ENCODE measurements around the gene SMARCE1. TPM values are rescaled to one million over a fixed set of nuclear protein-coding genes. Genes with fewer than 3 reads are reported as not detected.
A peak's percentile ranks its signal among the peaks of the same experiment; 100 is the strongest.

SMARCE1 gene
- total and polyA plus RNA-seq, 2 of the 4 experiments (the other 2 are of a cell fraction) = 66.2 to 119 TPM

- H4K91ac ChIP-seq (ENCODE audit: insufficient read depth, low read depth, low read length) = 0 out of 2 replicates have a peak overlapping the region, but pooled peaks have one; percentile 45
- H2AFZ ChIP-seq (replicated peaks; ENCODE audit: low read length, poor library complexity) = no peak overlapping the region
- 50% methylated on average over 1 of the region's 10 CpGs; no CpG with 5 or more reads in 1 of the 2 experiments for WGBS, 2 experiments (ENCODE audit: extremely low coverage in 2 of 2, insufficient read length in 1 of 2)
- no peak overlapping the region for H3K4me3 ChIP-seq (ENCODE audit: insufficient read depth, low read depth, low read length)
- H3K18ac ChIP-seq (ENCODE audit: low read depth, low read length) = no peak overlapping the region
- H3K56ac ChIP-seq (ENCODE audit: extremely low read depth, insufficient read depth, low read length) = no peak overlapping the region
- peaks cover 44% of the 10 kb centered on the region for H3K27me3 ChIP-seq (ENCODE audit: control insufficient read depth, insufficient read depth, low read length)
- no peak overlapping the region; the same call in 1 of the 2 replicates for H2BK20ac ChIP-seq (ENCODE audit: low read depth, low read length)
- no peak overlapping the region for H3K9ac ChIP-seq (ENCODE audit: low read depth, low read length)
- ChIA-PET CTCF (interaction anchor here (0.6 kb wide), 1 partner anchor 47 kb away, joined by 3 read pairs; no protein-coding TSS in a partner anchor), POLR2A (ENCODE audit: unreplicated experiment) (no interaction called here)
- DNase-seq = no peak
- TF ChIP-seq CEBPB (IDR thresholded peaks at IDR 0.05; ENCODE audit: low read depth, low read length) (no peak), MXI1 (IDR thresholded peaks at IDR 0.05; ENCODE audit: borderline replicate concordance, low read depth, low read length) (no peak), USF2 (IDR thresholded peaks at IDR 0.05; ENCODE audit: low read depth, low read length) (no peak), NFE2L2 (IDR thresholded peaks at IDR 0.05; ENCODE audit: low read depth, low read length) (no peak), ELK1 (IDR thresholded peaks at IDR 0.05; ENCODE audit: borderline replicate concordance, low read depth, low read length) (no peak), FOS (IDR thresholded peaks at IDR 0.05; ENCODE audit: low read depth, low read length) (no peak), SMC3 (IDR thresholded peaks at IDR 0.05; ENCODE audit: low read depth, low read length) (no peak)
- H4K8ac ChIP-seq (ENCODE audit: low read depth in 2 of 2, low read length in 2 of 2) = no peak overlapping the region
- in situ Hi-C loops (cut with MboI; ENCODE audit: low sequenced_read_pairs) (no loop called here), intact Hi-C loops (cut with micrococcal nuclease) (no loop called here), dilution Hi-C loops (cut with HindIII; ENCODE audit: low sequenced_read_pairs, unreplicated experiment) (no loop called here)
- H3K4me1 ChIP-seq (ENCODE audit: control insufficient read depth, insufficient read depth, low read length) = no peaks in the 10 kb centered on the region; the same call in 1 of the 2 replicates
- peak; percentile 34 for ATAC-seq (ENCODE audit: low read depth)
- no peaks in the 10 kb centered on the region for H3K36me3 ChIP-seq (ENCODE audit: control insufficient read depth, insufficient read depth, low read length)
- no peak overlapping the region for H3K23ac ChIP-seq (ENCODE audit: low read depth, low read length)
- no peak overlapping the region for H3K4ac ChIP-seq (ENCODE audit: low read depth, low read length)
- H3K4me2 ChIP-seq (ENCODE audit: low read depth, low read length) = no peak overlapping the region
- no peak overlapping the region for H2BK15ac ChIP-seq (ENCODE audit: low read depth, low read length)
- no peaks in the 10 kb centered on the region for H3K79me1 ChIP-seq (ENCODE audit: low read depth in 1 of 2, low read length in 2 of 2)
- no peaks in the 10 kb centered on the region for H3K9me3 ChIP-seq (ENCODE audit: control insufficient read depth, insufficient read depth, low read length)
- no peak overlapping the region for H3K14ac ChIP-seq (replicated peaks; ENCODE audit: low read depth, low read length)
- no peaks in the 10 kb centered on the region for H4K20me1 ChIP-seq (ENCODE audit: insufficient read depth, low read length)
- BruUV-seq (replicated peaks) = no TSS peak
- H2AK9ac ChIP-seq (replicated peaks; ENCODE audit: low read depth, low read length, poor library complexity) = no peak overlapping the region
- H2AK5ac ChIP-seq (ENCODE audit: low read depth, low read length) = no peak overlapping the region
- no peak overlapping the region for H3K27ac ChIP-seq (ENCODE audit: insufficient read depth, low read length)
- H3K9me1 ChIP-seq (ENCODE audit: insufficient read depth, low read length) = no peaks in the 10 kb centered on the region
- H4K5ac ChIP-seq (ENCODE audit: low read depth, low read length) = no peak overlapping the region
- no peak overlapping the region for H2BK120ac ChIP-seq (ENCODE audit: low read depth, low read length)
- H2BK5ac ChIP-seq (ENCODE audit: low read depth, low read length, poor library complexity, severe bottlenecking) = no peak overlapping the region
These were observed 40.9 kb downstream of the SMARCE1 start for GRCh38 chr17:40606548-40607353.

Measured in IMR-90 (cell line).